Stomach (tissue), 9 donors: Measurements from ENCODE around the gene DOCK8. TPM values are rescaled to one million over a fixed set of nuclear protein-coding genes. Genes with fewer than 3 reads are reported as not detected.

Experiments
- DNase-seq, 2 donors: peaks; one replicate each; pipeline versions ENCODE4 v3.0.0 to v3.0.0-alpha.2; 2013 to 2019
- H3K27ac ChIP-seq, 5 donors: fragments of 200-600 bp in 4 of 5; sonication (generic) in 4 of 5; one replicate each; pipeline ENCODE4 v1.5.1; 2013 to 2019; ENCODE audit warnings: mild to moderate bottlenecking in 1 of 5, moderate library complexity in 1 of 5
- H3K27me3 ChIP-seq, 3 donors: fragments of 200-600 bp; sonication (generic); one replicate each; pipeline ENCODE4 v1.5.1; 2017 to 2019; ENCODE audit warnings: mixed run types in 1 of 3
- H3K36me3 ChIP-seq, 4 donors: fragments of 200-600 bp; sonication (generic); 1 replicate in 3 of 4; 2 replicates in 1 of 4; pipeline ENCODE4 v1.5.1; 2016 to 2019
- H3K4me1 ChIP-seq, 4 donors: fragments of 200-600 bp; sonication (generic); one replicate each; pipeline ENCODE4 v1.5.1; 2016 to 2019
- H3K4me3 ChIP-seq, 4 donors: fragments of 200-600 bp; sonication (generic) in 3 of 4; one replicate each; pipeline ENCODE4 v1.5.1; 2016 to 2019; ENCODE audit warnings: mild to moderate bottlenecking in 1 of 4
- H3K9me3 ChIP-seq, 4 donors: fragments of 200-600 bp; sonication (generic); one replicate each; pipeline ENCODE4 v1.5.1; 2016 to 2019
- EP300 ChIP-seq: sonication (generic); formaldehyde crosslinking; IDR thresholded peaks from one replicate; pipeline ENCODE4 v1.6.1; 2017; ENCODE audit warnings: antibody characterized with exemption
- POLR2A ChIP-seq, 4 donors: fragments of 450-650 bp; IDR thresholded peaks; one replicate each; pipeline ENCODE4 v1.6.1; 2016; ENCODE audit warnings: antibody characterized with exemption in 4 of 4, control low read depth in 2 of 4, mild to moderate bottlenecking in 1 of 4, moderate library complexity in 1 of 4
- POLR2AphosphoS5 ChIP-seq, 3 donors: sonication (generic); formaldehyde crosslinking; IDR thresholded peaks; one replicate each; pipeline ENCODE4 v1.6.1; 2016; ENCODE audit warnings: antibody characterized with exemption in 3 of 3
- WGBS, 5 donors: extraction: QIAGEN DNeasy Blood & Tissue Kit in 3 of 5; methylation state at CpG; one replicate each; pipeline versions ENCODE4 v1.1.5 to v1.1.7; 2013 to 2018; 5-methylcytosine and 5-hydroxymethylcytosine counted together
- intact Hi-C: fragments of 100-400 bp; cut with DNase I; formaldehyde crosslinking; loops from one replicate; pipeline ENCODE4 v1.15.1; 2023; ENCODE audit warnings: low total_unique reads
- polyA plus RNA-seq, 3 donors: library from polyadenylated mRNA; stranded (reverse); fragments of 200-250 nt; gene quantifications; one replicate each; pipeline ENCODE4 v1.2.3, GENCODE V29; 2013
- total RNA-seq, 5 donors: library from RNA; depleted of rRNA; stranded (reverse); fragments of >200 nt; gene quantifications; one replicate each; pipeline versions ENCODE4 v1.1.0 to v1.2.3, GENCODE V29; 2014 to 2016
- TF ChIP-seq, protein P1 (sequence below), 7 experiments: fragments of 450-650 bp in 4 of 7; fragments of 200-600 bp in 3 of 7; sonication (generic) in 3 of 7; IDR thresholded peaks; one replicate each; pipeline ENCODE4 v1.5.1; 2016 to 2019; ENCODE audit warnings: antibody characterized with exemption in 7 of 7, control low read depth in 2 of 7, mild to moderate bottlenecking in 1 of 7
- donor health status: healthy with polysubstance abuse.
- donor health status: Bipolar disorder and iron deficiency.
- donor health status: healthy.

The DOCK8 gene
- total and polyA plus RNA-seq, 8 donors: 2.8 to 191 (median 10.2) TPM

DNA sequence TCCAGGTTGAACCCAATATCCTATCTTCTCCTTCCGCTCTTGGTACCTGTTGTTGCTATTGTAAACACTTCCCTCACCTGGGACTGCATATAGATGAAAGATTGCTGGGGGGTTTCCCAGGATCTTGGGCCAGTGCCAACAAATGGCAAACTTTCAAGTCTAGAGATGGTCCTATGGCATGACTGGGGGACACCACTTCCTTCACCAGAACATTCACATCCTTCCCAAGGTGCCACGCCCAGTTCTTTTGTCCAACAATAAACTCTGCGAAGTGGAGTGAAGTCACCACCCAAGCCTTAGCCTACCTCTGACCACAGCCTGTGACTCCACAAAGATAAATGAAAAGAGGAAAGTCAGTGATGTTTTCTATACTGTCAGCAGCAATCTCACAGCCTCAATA is 34.4 kb downstream of the DOCK8 start:
- H3K36me3 ChIP-seq: no peaks in the 10 kb centered on the region
- WGBS, 5 donors: 60 to 84% (median 77%) methylated on average over 3 of the region's 3 CpGs
- no peaks in the 10 kb centered on the region for H3K27me3 ChIP-seq
- no peak overlapping the region for H3K4me3 ChIP-seq
- no peaks in the 10 kb centered on the region for H3K9me3 ChIP-seq
- intact Hi-C loops: no loop called here
- no peak for TF ChIP-seq POLR2AphosphoS5 (IDR thresholded peaks at IDR 0.05)
- TF ChIP-seq, protein P1, sequence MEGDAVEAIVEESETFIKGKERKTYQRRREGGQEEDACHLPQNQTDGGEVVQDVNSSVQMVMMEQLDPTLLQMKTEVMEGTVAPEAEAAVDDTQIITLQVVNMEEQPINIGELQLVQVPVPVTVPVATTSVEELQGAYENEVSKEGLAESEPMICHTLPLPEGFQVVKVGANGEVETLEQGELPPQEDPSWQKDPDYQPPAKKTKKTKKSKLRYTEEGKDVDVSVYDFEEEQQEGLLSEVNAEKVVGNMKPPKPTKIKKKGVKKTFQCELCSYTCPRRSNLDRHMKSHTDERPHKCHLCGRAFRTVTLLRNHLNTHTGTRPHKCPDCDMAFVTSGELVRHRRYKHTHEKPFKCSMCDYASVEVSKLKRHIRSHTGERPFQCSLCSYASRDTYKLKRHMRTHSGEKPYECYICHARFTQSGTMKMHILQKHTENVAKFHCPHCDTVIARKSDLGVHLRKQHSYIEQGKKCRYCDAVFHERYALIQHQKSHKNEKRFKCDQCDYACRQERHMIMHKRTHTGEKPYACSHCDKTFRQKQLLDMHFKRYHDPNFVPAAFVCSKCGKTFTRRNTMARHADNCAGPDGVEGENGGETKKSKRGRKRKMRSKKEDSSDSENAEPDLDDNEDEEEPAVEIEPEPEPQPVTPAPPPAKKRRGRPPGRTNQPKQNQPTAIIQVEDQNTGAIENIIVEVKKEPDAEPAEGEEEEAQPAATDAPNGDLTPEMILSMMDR (IDR thresholded peaks at IDR 0.05): no peak
- TF ChIP-seq EP300: no peak
- TF ChIP-seq POLR2A (IDR thresholded peaks at IDR 0.05): no peak
- no peak overlapping the region for H3K27ac ChIP-seq
- DNase-seq: peak in 1 of 2 donors; percentile 16
- no peaks in the 10 kb centered on the region for H3K4me1 ChIP-seq

DNA sequence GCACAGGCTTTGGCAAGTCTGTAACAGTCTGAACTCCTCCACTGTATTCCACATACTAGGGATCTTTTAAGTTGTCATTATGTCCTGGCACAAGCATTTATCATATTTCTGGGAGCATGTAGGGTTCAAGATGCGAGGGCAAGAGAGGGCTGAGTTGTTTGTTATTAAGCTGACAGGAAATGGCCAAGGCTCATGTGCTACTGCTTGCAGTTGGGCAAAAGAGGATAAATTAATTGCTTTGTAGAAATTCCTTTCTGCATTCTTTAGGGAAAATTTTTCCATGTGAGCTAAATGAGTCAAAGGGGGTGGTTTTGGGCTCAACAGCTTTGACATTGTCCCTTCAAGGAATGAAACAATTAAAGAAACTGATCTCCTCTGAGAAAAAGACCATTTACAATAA is 35.4 kb downstream of the DOCK8 start:
- no peaks in the 10 kb centered on the region for H3K4me1 ChIP-seq
- no peak overlapping the region for H3K27ac ChIP-seq
- WGBS, 5 donors: 70 to 97% (median 79%) methylated on average over 1 of the region's 1 CpG
- H3K4me3 ChIP-seq: no peak overlapping the region
- H3K9me3 ChIP-seq: no peaks in the 10 kb centered on the region
- TF ChIP-seq, protein P1 (IDR thresholded peaks at IDR 0.05): no peak
- TF ChIP-seq EP300 (no peak), POLR2A (IDR thresholded peaks at IDR 0.05) (no peak), POLR2AphosphoS5 (IDR thresholded peaks at IDR 0.05) (no peak)
- DNase-seq: peak in 1 of 2 donors; percentile 20
- intact Hi-C loops: no loop called here
- H3K27me3 ChIP-seq: no peaks in the 10 kb centered on the region
- H3K36me3 ChIP-seq: no peaks in the 10 kb centered on the region

DNA sequence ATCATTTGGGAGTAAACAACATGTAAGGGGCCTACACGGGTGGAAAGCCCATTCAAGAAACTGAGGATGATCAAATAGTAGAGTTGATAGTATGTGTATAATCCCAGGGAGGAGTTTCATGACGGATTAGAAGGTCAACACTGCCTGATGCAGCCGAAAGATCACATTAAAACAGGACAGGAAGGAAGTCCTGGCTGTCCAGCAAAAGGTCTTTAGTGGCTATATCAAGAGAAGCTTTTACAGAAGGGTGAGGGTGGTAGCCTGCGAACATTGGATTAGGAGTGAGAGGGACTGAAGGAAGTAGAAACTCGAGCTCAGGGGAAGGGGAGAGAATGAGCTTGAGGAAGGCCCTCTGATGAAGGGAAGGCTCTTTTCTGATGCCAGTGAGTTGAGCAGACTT is 36.0 kb downstream of the DOCK8 start:
- Histone ChIP-seq H3K4me1 (no peaks in the 10 kb centered on the region), H3K36me3 (no peaks in the 10 kb centered on the region), H3K4me3 (no peak overlapping the region), H3K27me3 (no peaks in the 10 kb centered on the region), H3K9me3 (no peaks in the 10 kb centered on the region), H3K27ac (no peak overlapping the region)
- no peak for DNase-seq
- intact Hi-C loops: no loop called here
- whole genome bisulfite sequencing, 5 donors: 36 to 61% (median 47%) methylated on average over 5 of the region's 5 CpGs
- no peak for TF ChIP-seq EP300
- TF ChIP-seq, protein P1 (IDR thresholded peaks at IDR 0.05): no peak
- no peak for TF ChIP-seq POLR2A (IDR thresholded peaks at IDR 0.05)
- no peak for TF ChIP-seq POLR2AphosphoS5 (IDR thresholded peaks at IDR 0.05)

DNA sequence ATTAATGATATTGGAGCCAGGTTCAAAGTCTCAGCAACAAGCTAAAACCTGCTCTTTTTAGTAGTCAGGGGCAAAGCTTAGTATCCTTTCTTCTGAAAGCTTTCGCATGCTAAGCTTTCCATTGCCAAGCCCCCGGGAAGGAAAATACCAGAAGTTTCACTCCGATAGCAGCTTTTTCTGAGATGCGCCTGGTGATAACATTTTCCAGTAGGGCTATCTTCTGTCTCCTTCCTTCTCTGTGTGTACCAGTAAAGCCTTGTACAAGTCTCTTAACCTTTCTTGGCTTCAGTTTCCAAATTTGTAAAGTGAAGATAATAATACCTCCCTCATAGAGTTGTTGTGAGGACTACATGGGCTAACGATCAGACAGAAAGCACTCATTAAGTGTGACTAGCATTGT is 36.7 kb downstream of the DOCK8 start:
- no peak overlapping the region for H3K27ac ChIP-seq
- H3K27me3 ChIP-seq: no peaks in the 10 kb centered on the region
- H3K36me3 ChIP-seq: no peaks in the 10 kb centered on the region
- 83 to 98% (median 91%) methylated on average over 5 of the region's 5 CpGs for WGBS, 5 donors
- no peak for DNase-seq
- no peaks in the 10 kb centered on the region for H3K4me1 ChIP-seq
- intact Hi-C loops: no loop called here
- TF ChIP-seq EP300 (no peak), POLR2AphosphoS5 (IDR thresholded peaks at IDR 0.05) (no peak), POLR2A (IDR thresholded peaks at IDR 0.05) (no peak)
- TF ChIP-seq, protein P1 (IDR thresholded peaks at IDR 0.05): no peak
- no peak overlapping the region for H3K4me3 ChIP-seq
- H3K9me3 ChIP-seq: no peaks in the 10 kb centered on the region
